Muscle of leg (tissue), 11 donors: Measurements from ENCODE around the gene GRID2. TPM values are rescaled to one million over a fixed set of nuclear protein-coding genes. Genes with fewer than 3 reads are reported as not detected.

Experiments used
- DNase-seq: peaks from one replicate; pipeline ENCODE4 v3.0.0; 2013
- H3K27ac ChIP-seq: one replicate; pipeline ENCODE4 v1.5.1; 2013; ENCODE audit warnings: mild to moderate bottlenecking, low read length, control low read depth
- H3K27me3 ChIP-seq: one replicate; pipeline ENCODE4 v1.6.1; 2013; ENCODE audit warnings: low read length; ENCODE audit not compliant: control insufficient read depth, insufficient read depth
- H3K36me3 ChIP-seq: one replicate; pipeline ENCODE4 v1.6.1; 2013; ENCODE audit warnings: low read length; ENCODE audit not compliant: control insufficient read depth, insufficient read depth
- H3K4me1 ChIP-seq: one replicate; pipeline ENCODE4 v1.6.1; 2013; ENCODE audit warnings: low read length; ENCODE audit not compliant: control insufficient read depth, insufficient read depth
- H3K4me3 ChIP-seq: one replicate; pipeline ENCODE4 v1.5.1; 2013; ENCODE audit warnings: low read length, control low read depth
- H3K9me3 ChIP-seq: replicated peaks from 2 replicates; pipeline ENCODE4 v1.6.1; 2013; ENCODE audit warnings: low read depth, low read length; ENCODE audit not compliant: control insufficient read depth
- WGBS: methylation state at CpG from one replicate; pipeline ENCODE4 v1.1.5; 2013; ENCODE audit warnings: missing lambda C conversion rate; ENCODE audit not compliant: insufficient coverage; 5-methylcytosine and 5-hydroxymethylcytosine counted together
- polyA plus RNA-seq, 8 donors: library from polyadenylated mRNA; unstranded; fragments of 120-200 nt; gene quantifications; one replicate each; pipeline versions ENCODE4 v1.2.1 to v1.2.3, GENCODE V29; 2013; ENCODE audit warnings: inconsistent platforms in 1 of 8, low replicate concordance in 1 of 8; ENCODE audit not compliant: insufficient read length in 8 of 8, insufficient read depth in 1 of 8
- total RNA-seq: library from RNA; stranded (reverse); fragments of 120-200 nt; gene quantifications from one replicate; pipeline ENCODE4 v1.2.4, GENCODE V29; 2013

Gene GRID2
- total and polyA plus RNA-seq, 9 donors, result 0.29 to 1.4 (median 0.60) TPM

GRCh38 chr4:93018806-93019205, 715.0 kb downstream of the GRID2 start:
- no peaks in the 10 kb centered on the region for H3K4me1 ChIP-seq
- H3K36me3 ChIP-seq, result no peaks in the 10 kb centered on the region
- H3K27me3 ChIP-seq, result no peaks in the 10 kb centered on the region
- H3K4me3 ChIP-seq, result no peak overlapping the region
- H3K9me3 ChIP-seq, result no peaks in the 10 kb centered on the region
- no peak for DNase-seq
- H3K27ac ChIP-seq, result no peak overlapping the region

- no peak overlapping the region for H3K27ac ChIP-seq
- DNase-seq, result peak; percentile 38
- no peaks in the 10 kb centered on the region for H3K36me3 ChIP-seq
- H3K9me3 ChIP-seq, result no peaks in the 10 kb centered on the region
- no CpG with 5 or more reads among the region's 1 CpG for WGBS
- H3K27me3 ChIP-seq, result no peaks in the 10 kb centered on the region
- no peak overlapping the region for H3K4me3 ChIP-seq
- no peaks in the 10 kb centered on the region for H3K4me1 ChIP-seq
These were observed 726.0 kb downstream of the GRID2 start for GRCh38 chr4:93029769-93030168.

- no peaks in the 10 kb centered on the region for H3K4me1 ChIP-seq
- no peaks in the 10 kb centered on the region for H3K27me3 ChIP-seq
- WGBS, result 100% methylated on average over 1 of the region's 3 CpGs
- H3K4me3 ChIP-seq, result no peak overlapping the region
- no peaks in the 10 kb centered on the region for H3K9me3 ChIP-seq
- H3K36me3 ChIP-seq, result no peaks in the 10 kb centered on the region
- H3K27ac ChIP-seq, result no peak overlapping the region
- DNase-seq, result no peak
These were observed 726.9 kb downstream of the GRID2 start for GRCh38 chr4:93030670-93031069.

GRCh38 chr4:93031431-93032098, 727.8 kb downstream of the GRID2 start:
- no peaks in the 10 kb centered on the region for H3K9me3 ChIP-seq
- no peak overlapping the region for H3K27ac ChIP-seq
- H3K27me3 ChIP-seq, result no peaks in the 10 kb centered on the region
- H3K4me1 ChIP-seq, result no peaks in the 10 kb centered on the region
- WGBS, result no CpG with 5 or more reads among the region's 2 CpGs
- H3K4me3 ChIP-seq, result no peak overlapping the region
- DNase-seq, result no peak
- H3K36me3 ChIP-seq, result no peaks in the 10 kb centered on the region

GRCh38 chr4:93042746-93043145, 739.0 kb downstream of the GRID2 start:
- no peaks in the 10 kb centered on the region for H3K36me3 ChIP-seq

GRCh38 chr4:93053140-93053539, 749.4 kb downstream of the GRID2 start:
- no peak overlapping the region for H3K4me3 ChIP-seq
- no peaks in the 10 kb centered on the region for H3K4me1 ChIP-seq
- no peaks in the 10 kb centered on the region for H3K9me3 ChIP-seq
- H3K27me3 ChIP-seq, result no peaks in the 10 kb centered on the region
- H3K27ac ChIP-seq, result no peak overlapping the region
- H3K36me3 ChIP-seq, result no peaks in the 10 kb centered on the region
- DNase-seq, result no peak
- 100% methylated on average over 1 of the region's 6 CpGs for WGBS

More at GRCh38 chr4:93042746-93043145, 739.0 kb downstream of the GRID2 start:
- DNase-seq, result no peak
- Histone ChIP-seq H3K27me3 (no peaks in the 10 kb centered on the region), H3K4me3 (no peak overlapping the region), H3K4me1 (no peaks in the 10 kb centered on the region), H3K9me3 (no peaks in the 10 kb centered on the region), H3K27ac (no peak overlapping the region)

GRCh38 chr4:93061826-93062225, 758.1 kb downstream of the GRID2 start:
- Histone ChIP-seq H3K36me3 (no peaks in the 10 kb centered on the region), H3K27ac (no peak overlapping the region), H3K9me3 (no peaks in the 10 kb centered on the region), H3K4me1 (no peaks in the 10 kb centered on the region), H3K27me3 (no peaks in the 10 kb centered on the region), H3K4me3 (no peak overlapping the region)
- no CpG with 5 or more reads among the region's 2 CpGs for WGBS
- no peak for DNase-seq

- H3K36me3 ChIP-seq, result no peaks in the 10 kb centered on the region
- no peaks in the 10 kb centered on the region for H3K4me1 ChIP-seq
- H3K27ac ChIP-seq, result no peak overlapping the region
These were observed 759.6 kb downstream of the GRID2 start for GRCh38 chr4:93063325-93063724.

GRCh38 chr4:93065790-93066189, 762.0 kb downstream of the GRID2 start:
- no peak for DNase-seq
- H3K36me3 ChIP-seq, result no peaks in the 10 kb centered on the region
- no CpG with 5 or more reads among the region's 2 CpGs for WGBS
- no peak overlapping the region for H3K4me3 ChIP-seq
- no peaks in the 10 kb centered on the region for H3K4me1 ChIP-seq
- no peaks in the 10 kb centered on the region for H3K9me3 ChIP-seq
- H3K27me3 ChIP-seq, result no peaks in the 10 kb centered on the region
- H3K27ac ChIP-seq, result no peak overlapping the region

More at GRCh38 chr4:93063325-93063724, 759.6 kb downstream of the GRID2 start:
- no peak overlapping the region for H3K4me3 ChIP-seq
- H3K27me3 ChIP-seq, result no peaks in the 10 kb centered on the region
- no peak for DNase-seq
- no peaks in the 10 kb centered on the region for H3K9me3 ChIP-seq

GRCh38 chr4:93066749-93067148, 763.0 kb downstream of the GRID2 start:
- Histone ChIP-seq H3K27ac (no peak overlapping the region), H3K9me3 (no peaks in the 10 kb centered on the region), H3K27me3 (no peaks in the 10 kb centered on the region), H3K4me1 (no peaks in the 10 kb centered on the region), H3K36me3 (no peaks in the 10 kb centered on the region), H3K4me3 (no peak overlapping the region)
- WGBS, result no CpG with 5 or more reads among the region's 1 CpG
- no peak for DNase-seq

GRCh38 chr4:93072292-93072691, 768.5 kb downstream of the GRID2 start:
- DNase-seq, result no peak
- H3K36me3 ChIP-seq, result no peaks in the 10 kb centered on the region
- H3K27me3 ChIP-seq, result no peaks in the 10 kb centered on the region

More at GRCh38 chr4:93072292-93072691, 768.5 kb downstream of the GRID2 start:
- no peak overlapping the region for H3K4me3 ChIP-seq
- H3K27ac ChIP-seq, result no peak overlapping the region
- no peaks in the 10 kb centered on the region for H3K9me3 ChIP-seq
- H3K4me1 ChIP-seq, result no peaks in the 10 kb centered on the region
